HCT116 (cell line): ENCODE data around the gene ANKRD13D. TPM values are rescaled to one million over a fixed set of nuclear protein-coding genes. Genes with fewer than 3 reads are reported as not detected.

Experiments used
- ATAC-seq: fragments of 200-7000 bp; cut with Tn5 transposase; 2 replicates; pipeline ENCODE4 v1.9.1; 2020; ENCODE audit warnings: mild to moderate bottlenecking, moderate library complexity
- BruUV-seq: library from RNA; stranded (reverse); fragments of 400-500 nt; replicated peaks from 2 replicates; lab custom pipeline; 2021; lab: Mats Ljungman, UMichigan
- CTCF ChIA-PET: fragments of 300-600 bp; sonication (Branson Sonifier 250); formaldehyde crosslinking; loops from one replicate; lab custom pipeline; 2021; ENCODE audit warnings: antibody characterized with exemption; lab: Charles Lee
- POLR2A ChIA-PET: fragments of 300-600, 350-600 bp; sonication (Branson Sonifier 250); formaldehyde crosslinking; loops from one replicate; lab custom pipeline; 2021; ENCODE audit warnings: antibody characterized with exemption; lab: Charles Lee
- RAD21 ChIA-PET, 2 experiments: fragments of 300-600 bp; sonication (Branson Sonifier 250); formaldehyde crosslinking; loops; one replicate each; lab custom pipeline; 2023; ENCODE audit warnings: low total read pairs in 2 of 2; ENCODE audit not compliant: uncharacterized antibody in 2 of 2, unreplicated experiment in 2 of 2, low non-redundant PET in 1 of 2; lab: Charles Lee
- DNase-seq: peaks from one replicate; pipeline ENCODE4 v3.0.0-alpha.2; 2010; ENCODE audit warnings: low read depth, low spot score
- H2AFZ ChIP-seq: fragments of 200-600 bp; shearing (Covaris generic), sonication (generic); 2 replicates; pipeline ENCODE4 v1.6.1; 2017; ENCODE audit warnings: low read depth, mixed run types, mixed read lengths, antibody characterized with exemption, low read length; ENCODE audit not compliant: poor library complexity, severe bottlenecking
- H3K27ac ChIP-seq: 2 replicates; pipeline ENCODE4 v1.5.1; 2012; ENCODE audit warnings: low read depth, low read length
- H3K27me3 ChIP-seq: fragments of 200-600 bp; sonication (generic); 2 replicates; pipeline ENCODE4 v1.6.1; 2016; ENCODE audit warnings: mixed run types, low read length, mixed read lengths; ENCODE audit not compliant: insufficient read depth
- H3K36me3 ChIP-seq, 2 experiments: fragments of 200-500 bp in 1 of 2; fragments of 200-600 bp in 1 of 2; sonication (Bioruptor generic) in 1 of 2; sonication (generic) in 1 of 2; 2 replicates each; pipeline versions ENCODE4 v1.5.1 to v1.6.1; 2014 to 2016; ENCODE audit warnings: low read length in 2 of 2, inconsistent platforms in 1 of 2, mixed read lengths in 1 of 2, mixed run types in 1 of 2; ENCODE audit not compliant: insufficient read depth in 2 of 2, control insufficient read depth in 1 of 2
- H3K4me1 ChIP-seq, 2 experiments: fragments of 200-600 bp in 1 of 2; sonication (generic) in 1 of 2; 2 replicates each; pipeline versions ENCODE4 v1.5.1 to v1.6.1; 2012 to 2017; ENCODE audit warnings: low read length in 2 of 2, inconsistent platforms in 1 of 2, mild to moderate bottlenecking in 1 of 2, mixed read lengths in 1 of 2, mixed run types in 1 of 2, moderate library complexity in 1 of 2; ENCODE audit not compliant: insufficient read depth in 2 of 2, control insufficient read depth in 1 of 2
- H3K4me2 ChIP-seq: fragments of 200-600 bp; sonication (generic); 2 replicates; pipeline ENCODE4 v1.6.1; 2017; ENCODE audit warnings: mixed run types, low read length, mixed read lengths
- H3K4me3 ChIP-seq, 2 experiments: fragments of 200-600 bp in 1 of 2; sonication (generic) in 1 of 2; replicated peaks in 1 of 2; 2 replicates each; pipeline ENCODE4 v1.5.1; 2011 to 2016; ENCODE audit warnings: low read length in 2 of 2, control low read depth in 1 of 2, low read depth in 1 of 2, mild to moderate bottlenecking in 1 of 2, mixed read lengths in 1 of 2, mixed run types in 1 of 2
- H3K79me2 ChIP-seq: fragments of 200-600 bp; sonication (generic); 2 replicates; pipeline ENCODE4 v1.6.1; 2017; ENCODE audit warnings: mild to moderate bottlenecking, mixed run types, low read length, moderate library complexity, mixed read lengths; ENCODE audit not compliant: insufficient read depth
- H3K9ac ChIP-seq: fragments of 200-600 bp; sonication (generic); 2 replicates; pipeline ENCODE4 v1.6.1; 2016; ENCODE audit warnings: low read length, mixed read lengths
- H3K9me2 ChIP-seq: fragments of 200-600 bp; sonication (generic), shearing (Covaris generic); 2 replicates; pipeline ENCODE4 v1.6.1; 2017; ENCODE audit warnings: mixed run types, mild to moderate bottlenecking, moderate library complexity; ENCODE audit not compliant: insufficient read depth
- H3K9me3 ChIP-seq, 2 experiments: fragments of 200-500 bp in 1 of 2; fragments of 200-600 bp in 1 of 2; sonication (Bioruptor generic) in 1 of 2; sonication (generic) in 1 of 2; 2 replicates each; pipeline ENCODE4 v1.6.1; 2014 to 2017; ENCODE audit warnings: low read length in 2 of 2, mixed read lengths in 2 of 2, inconsistent platforms in 1 of 2, low read depth in 1 of 2, mild to moderate bottlenecking in 1 of 2, mixed run types in 1 of 2, moderate library complexity in 1 of 2; ENCODE audit not compliant: control insufficient read depth in 1 of 2, insufficient read depth in 1 of 2
- H4K20me1 ChIP-seq: fragments of 200-600 bp; sonication (generic), shearing (Covaris generic); 2 replicates; pipeline ENCODE4 v1.6.1; 2017; ENCODE audit warnings: mixed run types, mild to moderate bottlenecking, moderate library complexity; ENCODE audit not compliant: insufficient read depth
- CBX3 ChIP-seq: IDR thresholded peaks from 2 replicates; pipeline ENCODE4 v1.6.1; 2012; ENCODE audit warnings: low read depth
- CEBPB ChIP-seq: IDR thresholded peaks from 2 replicates; pipeline ENCODE4 v1.6.1; 2012; ENCODE audit warnings: low read depth
- CTCF ChIP-seq, 3 experiments: fragments of 200-600 bp in 1 of 3; sonication (generic) in 1 of 3; IDR thresholded peaks in 2 of 3; conservative IDR thresholded peaks in 1 of 3; 2 replicates each; pipeline ENCODE4 v1.5.1; 2012 to 2017; ENCODE audit warnings: low read depth in 2 of 3, low read length in 2 of 3, antibody characterized with exemption in 1 of 3, borderline replicate concordance in 1 of 3, control low read depth in 1 of 3, mild to moderate bottlenecking in 1 of 3, mixed read lengths in 1 of 3, mixed run types in 1 of 3, moderate library complexity in 1 of 3; ENCODE audit not compliant: insufficient read depth in 1 of 3
- ELF1 ChIP-seq: IDR thresholded peaks from 2 replicates; pipeline ENCODE4 v1.6.1; 2012; ENCODE audit warnings: low read depth, borderline replicate concordance
- EZH2phosphoT487 ChIP-seq: fragments of 200-600 bp; IDR thresholded peaks from 2 replicates; pipeline ENCODE4 v1.6.1; 2018; ENCODE audit warnings: antibody characterized with exemption, borderline replicate concordance
- FOSL1 ChIP-seq: IDR thresholded peaks from 2 replicates; pipeline ENCODE4 v1.6.1; 2012; ENCODE audit warnings: low read depth
- JUND ChIP-seq: IDR thresholded peaks from 2 replicates; pipeline ENCODE4 v1.6.1; 2012
- POLR2A ChIP-seq: IDR thresholded peaks from 2 replicates; pipeline ENCODE4 v1.7.0; 2011; ENCODE audit warnings: borderline replicate concordance; ENCODE audit not compliant: insufficient read depth, insufficient read length; ENCODE audit errors: extremely low read depth
- POLR2AphosphoS5 ChIP-seq: IDR thresholded peaks from 2 replicates; pipeline ENCODE4 v1.6.1; 2011; ENCODE audit warnings: mild to moderate bottlenecking, low read depth, low read length, moderate library complexity
- RAD21 ChIP-seq: IDR thresholded peaks from 2 replicates; pipeline ENCODE4 v1.6.1; 2012; ENCODE audit warnings: low read depth, mild to moderate bottlenecking
- SIN3A ChIP-seq: IDR thresholded peaks from 2 replicates; pipeline ENCODE4 v1.6.1; 2012; ENCODE audit warnings: low read depth
- SP1 ChIP-seq: IDR thresholded peaks from 2 replicates; pipeline ENCODE4 v1.6.1; 2012; ENCODE audit warnings: low read depth
- SRF ChIP-seq: IDR thresholded peaks from 2 replicates; pipeline ENCODE4 v1.6.1; 2012; ENCODE audit warnings: low read depth
- TCF7L2 ChIP-seq: IDR thresholded peaks from 2 replicates; pipeline ENCODE4 v1.7.0; 2011; ENCODE audit warnings: borderline replicate concordance, inconsistent platforms; ENCODE audit not compliant: insufficient read depth, insufficient read length; ENCODE audit errors: extremely low read depth
- ZFX ChIP-seq: fragments of 450-650 bp; IDR thresholded peaks from 2 replicates; pipeline ENCODE4 v1.6.1; 2017
- intact Hi-C: fragments of 100-400 bp; cut with micrococcal nuclease; formaldehyde crosslinking; loops from 2 replicates; pipeline ENCODE4 v1.10.0; 2022
- total RNA-seq: library from RNA; stranded (reverse); gene quantifications from one replicate; pipeline ENCODE4 v1.2.1, GENCODE V29; 2021; ENCODE audit not compliant: unreplicated experiment

The ANKRD13D gene
- total RNA-seq, 1 experiment from 2014 or later: 61.1 TPM

GRCh38 chr11:67283481-67283963 lies 5.6 kb upstream of the ANKRD13D start (continued):
- no peak for TF ChIP-seq CTCF (IDR thresholded peaks at IDR 0.05 in 2 of 3, conservative IDR thresholded peaks at IDR 0.05 in 1 of 3; ENCODE audit: borderline replicate concordance in 1 of 3, insufficient read depth in 1 of 3, low read depth in 2 of 3, low read length in 2 of 3)
- TF ChIP-seq FOSL1: no peak
- no peak for TF ChIP-seq JUND
- no peak for TF ChIP-seq POLR2A
- TF ChIP-seq SRF: no peak
- no peak for TF ChIP-seq SIN3A
- no peak for TF ChIP-seq ELF1
- no peak for TF ChIP-seq SP1
- no peak for TF ChIP-seq TCF7L2

- Histone ChIP-seq H3K4me1 (peaks cover 10 to 20% of the 10 kb centered on the region in 2 experiments), H3K9ac (no peak overlapping the region), H3K27ac (peak overlapping the region; percentile 27; the same call in 1 of the 2 replicates), H3K79me2 (peaks cover 5% of the 10 kb centered on the region; the same call in 1 of the 2 replicates), H3K4me2 (no peak overlapping the region), H2AFZ (no peak overlapping the region), H3K9me2 (no peaks in the 10 kb centered on the region), H3K4me3 (no peak overlapping the region), H3K27me3 (no peaks in the 10 kb centered on the region), H3K9me3 (no peaks in the 10 kb centered on the region), H4K20me1 (no peaks in the 10 kb centered on the region), H3K36me3 (peaks cover 20 to 38% of the 10 kb centered on the region in 2 experiments)
- intact Hi-C loops: no loop called here
- CTCF ChIA-PET: no interaction called here
- TF ChIP-seq ZFX (no peak), EZH2phosphoT487 (no peak), POLR2AphosphoS5 (no peak), RAD21 (no peak), CEBPB (no peak), JUND (no peak), TCF7L2 (no peak), CBX3 (no peak)
- POLR2A ChIA-PET: no interaction called here
- no peak for ATAC-seq
- BruUV-seq: no TSS peak
- no peak for DNase-seq
- RAD21 ChIA-PET: no interaction called here
Measured at GRCh38 chr11:67284811-67285540, 4.1 kb upstream of the ANKRD13D start.
